Duodenal mucosa (tissue), 2 donors: ENCODE measurements around the gene KIAA0825.
"Not testable (repeated sequence)": the region's sequence is repeated elsewhere in the genome, so short reads cannot be mapped to it uniquely, and the experiment has no call there.

ENCODE experiments used
- H3K27ac ChIP-seq: one replicate; pipeline ENCODE4 v1.7.0; 2013; ENCODE audit warnings: low read depth, low read length
- H3K27me3 ChIP-seq, 2 donors: one replicate each; pipeline ENCODE4 v1.7.0; 2013; ENCODE audit warnings: low read length in 2 of 2, control low read depth in 1 of 2; ENCODE audit not compliant: insufficient read depth in 2 of 2, control insufficient read depth in 1 of 2
- H3K36me3 ChIP-seq, 2 donors: one replicate each; pipeline ENCODE4 v1.7.0; 2013; ENCODE audit warnings: low read length in 2 of 2, control low read depth in 1 of 2; ENCODE audit not compliant: insufficient read depth in 2 of 2, control insufficient read depth in 1 of 2
- H3K4me1 ChIP-seq, 2 donors: one replicate each; pipeline ENCODE4 v1.7.0; 2013; ENCODE audit warnings: low read length in 2 of 2, control low read depth in 1 of 2; ENCODE audit not compliant: insufficient read depth in 2 of 2, control insufficient read depth in 1 of 2
- H3K4me3 ChIP-seq, 2 donors: one replicate each; pipeline ENCODE4 v1.7.0; 2013; ENCODE audit warnings: low read length in 2 of 2, low read depth in 1 of 2
- H3K9ac ChIP-seq, 2 donors: one replicate each; pipeline ENCODE4 v1.7.0; 2013; ENCODE audit warnings: low read length in 2 of 2, low read depth in 1 of 2
- H3K9me3 ChIP-seq, 2 donors: one replicate each; pipeline ENCODE4 v1.7.0; 2013; ENCODE audit warnings: low read length in 2 of 2, control low read depth in 1 of 2; ENCODE audit not compliant: control insufficient read depth in 1 of 2

The KIAA0825 gene

GRCh38 chr5:94361161-94361560, 257.2 kb downstream of the KIAA0825 start:
- Histone ChIP-seq H3K27me3 (no peaks in the 10 kb centered on the region), H3K4me1 (no peaks in the 10 kb centered on the region), H3K27ac (no peak overlapping the region), H3K4me3 (no peak overlapping the region), H3K9me3 (no peaks in the 10 kb centered on the region), H3K36me3 (no peaks in the 10 kb centered on the region), H3K9ac (no peak overlapping the region)

GRCh38 chr5:94360382-94361130, 257.8 kb downstream of the KIAA0825 start:
- Histone ChIP-seq H3K36me3 (no peaks in the 10 kb centered on the region), H3K9ac (no peak overlapping the region), H3K27ac (no peak overlapping the region), H3K4me1 (no peaks in the 10 kb centered on the region), H3K9me3 (no peaks in the 10 kb centered on the region), H3K27me3 (no peaks in the 10 kb centered on the region), H3K4me3 (no peak overlapping the region)

DNA sequence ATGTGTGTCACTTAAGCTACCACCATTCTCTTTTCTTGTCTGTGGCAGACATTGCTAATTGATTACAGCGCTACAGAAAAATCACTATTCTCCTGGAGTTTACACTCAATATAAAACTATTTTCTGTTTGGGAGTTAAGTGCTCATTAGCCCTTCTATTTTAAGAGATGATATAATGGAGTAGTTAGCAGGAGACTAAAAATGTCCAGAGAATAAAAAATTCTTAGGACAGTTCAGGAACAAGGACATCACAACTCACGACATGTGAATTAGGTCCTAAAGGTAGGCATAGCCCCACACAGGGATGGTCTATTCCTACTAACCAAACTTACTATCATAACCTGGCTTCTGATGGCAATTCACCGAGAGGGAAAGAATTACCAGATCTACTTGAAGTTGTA, 258.5 kb downstream of the KIAA0825 start:
- H3K36me3 ChIP-seq: no peaks in the 10 kb centered on the region
- H3K27me3 ChIP-seq: no peaks in the 10 kb centered on the region
- no peak overlapping the region for H3K27ac ChIP-seq
- H3K4me3 ChIP-seq: no peak overlapping the region
- H3K9ac ChIP-seq: no peak overlapping the region
- H3K4me1 ChIP-seq: no peaks in the 10 kb centered on the region
- no peaks in the 10 kb centered on the region for H3K9me3 ChIP-seq

GRCh38 chr5:94355811-94356210, 262.6 kb downstream of the KIAA0825 start:
- H3K36me3 ChIP-seq: no peaks in the 10 kb centered on the region
- H3K9me3 ChIP-seq: no peaks in the 10 kb centered on the region
- H3K9ac ChIP-seq: no peak overlapping the region
- no peak overlapping the region for H3K4me3 ChIP-seq
- no peaks in the 10 kb centered on the region for H3K4me1 ChIP-seq
- H3K27ac ChIP-seq: no peak overlapping the region
- no peaks in the 10 kb centered on the region for H3K27me3 ChIP-seq

DNA sequence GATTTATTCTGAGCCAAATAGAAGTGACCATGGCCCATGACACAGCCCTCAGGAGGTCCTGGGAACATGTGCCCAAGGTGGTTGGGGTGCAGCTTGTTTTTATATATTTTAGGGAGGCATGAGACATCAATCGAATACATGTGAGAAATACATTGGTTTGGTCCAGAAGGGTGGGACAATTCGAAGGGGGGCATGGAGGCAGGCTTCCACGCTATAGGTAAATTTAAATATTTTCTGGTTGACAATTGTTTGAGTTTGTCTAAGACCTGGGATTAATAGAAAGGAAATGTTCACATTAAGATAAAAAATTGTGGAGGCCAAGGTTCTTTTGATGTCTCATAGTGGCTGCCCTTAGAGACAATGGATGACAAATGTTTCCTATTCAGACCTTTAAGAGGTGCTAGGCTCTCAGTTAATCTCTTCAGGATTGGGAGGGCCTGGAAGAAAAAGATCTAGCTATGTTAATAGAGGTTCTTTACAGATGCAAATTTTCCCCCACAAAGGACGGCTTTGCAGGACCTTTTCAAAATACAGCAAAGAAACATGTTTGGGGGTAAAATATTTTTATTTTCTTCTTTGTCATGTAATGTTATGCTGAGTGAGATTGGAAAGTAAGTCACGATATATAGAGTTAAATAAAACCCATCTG, 263.4 kb downstream of the KIAA0825 start:
- not testable (repeated sequence) for H3K36me3 ChIP-seq, H3K9ac ChIP-seq, H3K27me3 ChIP-seq, H3K27ac ChIP-seq, H3K4me3 ChIP-seq, H3K4me1 ChIP-seq, H3K9me3 ChIP-seq

DNA sequence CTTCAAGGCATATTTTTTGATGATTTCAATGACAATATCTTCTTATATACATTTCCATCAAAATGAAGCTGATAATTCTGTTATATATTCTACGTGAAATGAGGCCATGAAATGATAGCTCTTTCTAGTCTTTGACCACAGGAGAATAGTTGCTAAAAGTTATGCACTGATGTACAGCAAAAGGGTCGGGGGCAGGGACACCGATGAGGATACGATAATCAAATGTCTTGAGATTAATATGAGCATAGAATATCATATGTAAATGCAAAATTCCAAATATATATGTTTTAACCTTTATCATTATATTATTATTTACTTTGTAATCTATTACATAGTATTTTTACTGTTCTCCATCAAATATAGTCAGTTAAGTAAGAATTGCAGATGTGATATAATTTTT, 264.8 kb downstream of the KIAA0825 start:
- Histone ChIP-seq H3K4me1 (no peaks in the 10 kb centered on the region), H3K4me3 (no peak overlapping the region), H3K27ac (no peak overlapping the region), H3K27me3 (no peaks in the 10 kb centered on the region), H3K36me3 (no peaks in the 10 kb centered on the region), H3K9ac (no peak overlapping the region), H3K9me3 (no peaks in the 10 kb centered on the region)

DNA sequence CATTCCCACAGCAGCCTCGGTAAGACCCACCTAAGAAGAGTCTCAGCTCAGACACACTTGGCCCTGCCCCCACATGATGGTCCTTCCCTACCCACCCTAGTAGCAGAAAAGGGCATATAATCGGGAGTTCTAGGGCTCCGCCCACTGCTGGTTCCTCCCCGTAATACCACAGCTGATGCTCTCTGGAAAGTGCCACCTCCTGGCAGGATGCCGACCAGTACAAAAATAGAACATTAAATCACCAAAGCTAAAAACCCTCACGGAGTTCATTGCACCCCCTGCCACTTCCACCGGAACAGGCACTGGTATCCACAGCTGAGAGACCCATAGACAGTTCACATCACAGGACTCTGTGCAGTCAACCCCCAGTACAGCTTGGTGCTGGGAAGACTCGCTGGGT, 271.3 kb downstream of the KIAA0825 start:
- Histone ChIP-seq H3K27me3 (no peaks in the 10 kb centered on the region), H3K9me3 (no peaks in the 10 kb centered on the region), H3K4me1 (no peaks in the 10 kb centered on the region), H3K9ac (no peak overlapping the region), H3K27ac (no peak overlapping the region), H3K4me3 (no peak overlapping the region), H3K36me3 (no peaks in the 10 kb centered on the region)

- Histone ChIP-seq H3K9me3 (no peaks in the 10 kb centered on the region), H3K27me3 (no peaks in the 10 kb centered on the region), H3K4me1 (no peaks in the 10 kb centered on the region), H3K4me3 (no peak overlapping the region), H3K27ac (no peak overlapping the region), H3K36me3 (no peaks in the 10 kb centered on the region), H3K9ac (no peak overlapping the region)
These were observed 273.1 kb downstream of the KIAA0825 start for GRCh38 chr5:94345257-94345656.

GRCh38 chr5:94337617-94338016, 280.8 kb downstream of the KIAA0825 start:
- Histone ChIP-seq H3K36me3 (no peaks in the 10 kb centered on the region), H3K27me3 (no peaks in the 10 kb centered on the region), H3K4me1 (no peaks in the 10 kb centered on the region), H3K4me3 (no peak overlapping the region), H3K9me3 (no peaks in the 10 kb centered on the region), H3K9ac (no peak overlapping the region), H3K27ac (no peak overlapping the region)

- Histone ChIP-seq H3K9me3 (no peaks in the 10 kb centered on the region), H3K4me3 (no peak overlapping the region)
These were observed 282.5 kb downstream of the KIAA0825 start for GRCh38 chr5:94335936-94336335.

More at GRCh38 chr5:94335936-94336335, 282.5 kb downstream of the KIAA0825 start:
- Histone ChIP-seq H3K4me1 (no peaks in the 10 kb centered on the region), H3K9ac (no peak overlapping the region), H3K27me3 (no peaks in the 10 kb centered on the region), H3K27ac (no peak overlapping the region), H3K36me3 (no peaks in the 10 kb centered on the region)
